Measurements from ENCODE around the gene JSRP1.

DNA sequence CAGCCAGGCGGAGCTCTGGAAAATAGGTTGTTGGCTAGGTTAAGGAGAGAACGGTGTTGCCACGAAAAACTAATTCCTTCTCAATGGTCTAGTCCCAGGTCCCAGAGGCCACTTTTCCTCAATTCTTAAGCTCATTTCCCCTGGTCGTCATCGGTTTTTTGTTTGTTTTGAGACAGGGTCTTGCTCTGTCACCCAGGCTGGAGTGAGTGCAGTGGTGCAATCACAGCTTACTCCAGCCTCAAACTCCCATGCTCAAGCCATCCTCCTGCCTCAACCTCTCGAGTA is 18.4 kb downstream of the JSRP1 start:
- TF ChIP-seq RAD21 (conservative IDR thresholded peaks at IDR 0.05) (no peak), EZH2 (IDR thresholded peaks at IDR 0.05; ENCODE audit: borderline replicate concordance, insufficient read depth, low read length, poor library complexity, severe bottlenecking) (no peak), EP300 (conservative IDR thresholded peaks at IDR 0.05; ENCODE audit: poor library complexity, severe bottlenecking) (no peak), MXI1 (conservative IDR thresholded peaks at IDR 0.05; ENCODE audit: poor library complexity, severe bottlenecking) (no peak), POLR2AphosphoS5 (IDR thresholded peaks at IDR 0.05) (no peak), SMC3 (conservative IDR thresholded peaks at IDR 0.05; ENCODE audit: poor library complexity) (no peak)
- TF ChIP-seq, protein P1, sequence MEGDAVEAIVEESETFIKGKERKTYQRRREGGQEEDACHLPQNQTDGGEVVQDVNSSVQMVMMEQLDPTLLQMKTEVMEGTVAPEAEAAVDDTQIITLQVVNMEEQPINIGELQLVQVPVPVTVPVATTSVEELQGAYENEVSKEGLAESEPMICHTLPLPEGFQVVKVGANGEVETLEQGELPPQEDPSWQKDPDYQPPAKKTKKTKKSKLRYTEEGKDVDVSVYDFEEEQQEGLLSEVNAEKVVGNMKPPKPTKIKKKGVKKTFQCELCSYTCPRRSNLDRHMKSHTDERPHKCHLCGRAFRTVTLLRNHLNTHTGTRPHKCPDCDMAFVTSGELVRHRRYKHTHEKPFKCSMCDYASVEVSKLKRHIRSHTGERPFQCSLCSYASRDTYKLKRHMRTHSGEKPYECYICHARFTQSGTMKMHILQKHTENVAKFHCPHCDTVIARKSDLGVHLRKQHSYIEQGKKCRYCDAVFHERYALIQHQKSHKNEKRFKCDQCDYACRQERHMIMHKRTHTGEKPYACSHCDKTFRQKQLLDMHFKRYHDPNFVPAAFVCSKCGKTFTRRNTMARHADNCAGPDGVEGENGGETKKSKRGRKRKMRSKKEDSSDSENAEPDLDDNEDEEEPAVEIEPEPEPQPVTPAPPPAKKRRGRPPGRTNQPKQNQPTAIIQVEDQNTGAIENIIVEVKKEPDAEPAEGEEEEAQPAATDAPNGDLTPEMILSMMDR (IDR thresholded peaks at IDR 0.05; ENCODE audit: poor library complexity, severe bottlenecking) = no peak
- TF ChIP-seq, protein P2, sequence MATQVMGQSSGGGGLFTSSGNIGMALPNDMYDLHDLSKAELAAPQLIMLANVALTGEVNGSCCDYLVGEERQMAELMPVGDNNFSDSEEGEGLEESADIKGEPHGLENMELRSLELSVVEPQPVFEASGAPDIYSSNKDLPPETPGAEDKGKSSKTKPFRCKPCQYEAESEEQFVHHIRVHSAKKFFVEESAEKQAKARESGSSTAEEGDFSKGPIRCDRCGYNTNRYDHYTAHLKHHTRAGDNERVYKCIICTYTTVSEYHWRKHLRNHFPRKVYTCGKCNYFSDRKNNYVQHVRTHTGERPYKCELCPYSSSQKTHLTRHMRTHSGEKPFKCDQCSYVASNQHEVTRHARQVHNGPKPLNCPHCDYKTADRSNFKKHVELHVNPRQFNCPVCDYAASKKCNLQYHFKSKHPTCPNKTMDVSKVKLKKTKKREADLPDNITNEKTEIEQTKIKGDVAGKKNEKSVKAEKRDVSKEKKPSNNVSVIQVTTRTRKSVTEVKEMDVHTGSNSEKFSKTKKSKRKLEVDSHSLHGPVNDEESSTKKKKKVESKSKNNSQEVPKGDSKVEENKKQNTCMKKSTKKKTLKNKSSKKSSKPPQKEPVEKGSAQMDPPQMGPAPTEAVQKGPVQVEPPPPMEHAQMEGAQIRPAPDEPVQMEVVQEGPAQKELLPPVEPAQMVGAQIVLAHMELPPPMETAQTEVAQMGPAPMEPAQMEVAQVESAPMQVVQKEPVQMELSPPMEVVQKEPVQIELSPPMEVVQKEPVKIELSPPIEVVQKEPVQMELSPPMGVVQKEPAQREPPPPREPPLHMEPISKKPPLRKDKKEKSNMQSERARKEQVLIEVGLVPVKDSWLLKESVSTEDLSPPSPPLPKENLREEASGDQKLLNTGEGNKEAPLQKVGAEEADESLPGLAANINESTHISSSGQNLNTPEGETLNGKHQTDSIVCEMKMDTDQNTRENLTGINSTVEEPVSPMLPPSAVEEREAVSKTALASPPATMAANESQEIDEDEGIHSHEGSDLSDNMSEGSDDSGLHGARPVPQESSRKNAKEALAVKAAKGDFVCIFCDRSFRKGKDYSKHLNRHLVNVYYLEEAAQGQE (IDR thresholded peaks at IDR 0.05; ENCODE audit: borderline replicate concordance) = no peak

All from neural cell (in vitro differentiated cells).